Endothelial cell of umbilical vein (primary cell): Measurements from ENCODE around the gene NCKAP5. TPM values are rescaled to one million over a fixed set of nuclear protein-coding genes. Genes with fewer than 3 reads are reported as not detected.

Experiments used
- BruUV-seq: library from RNA; stranded (reverse); fragments of 400-500 nt; replicated peaks from 2 replicates; lab custom pipeline; 2021; lab: Mats Ljungman, UMichigan
- CTCF ChIA-PET: fragments of 300-600, 350-600 bp; sonication (Branson Sonifier 250); formaldehyde crosslinking; loops from one replicate; lab custom pipeline; 2021; ENCODE audit warnings: antibody characterized with exemption, inconsistent platforms; lab: Charles Lee
- POLR2A ChIA-PET: fragments of 300-600, 350-600 bp; sonication (Branson Sonifier 250); formaldehyde crosslinking; loops from one replicate; lab custom pipeline; 2021; ENCODE audit warnings: antibody characterized with exemption, inconsistent platforms; lab: Charles Lee
- DNase-seq: peaks from one replicate; pipeline ENCODE4 v3.0.0-alpha.2; 2011; ENCODE audit warnings: low read depth, low spot score
- FAIRE-seq: peaks from 2 replicates; lab custom pipeline; 2011; peaks lifted over from hg19 to GRCh38; lab: Jason Lieb, UNC
- H2AFZ ChIP-seq: 2 replicates; pipeline ENCODE4 v1.6.0; 2012; ENCODE audit warnings: low read depth, low read length, control low read depth, inconsistent platforms
- H3K27ac ChIP-seq: 2 replicates; pipeline ENCODE4 v1.5.1; 2011; ENCODE audit warnings: low read depth, mild to moderate bottlenecking, control low read depth, low read length, moderate library complexity; ENCODE audit not compliant: insufficient read depth
- H3K27me3 ChIP-seq, 2 experiments: 2 replicates each; pipeline versions ENCODE4 v1.6.0 to v1.6.1; 2011; ENCODE audit warnings: low read length in 2 of 2, mixed read lengths in 1 of 2; ENCODE audit not compliant: control insufficient read depth in 2 of 2, insufficient read depth in 2 of 2
- H3K36me3 ChIP-seq, 2 experiments: 2 replicates in 1 of 2; 3 replicates in 1 of 2; pipeline ENCODE4 v1.5.1; 2011; ENCODE audit warnings: low read length in 2 of 2, mild to moderate bottlenecking in 1 of 2, moderate library complexity in 1 of 2; ENCODE audit not compliant: control insufficient read depth in 2 of 2, insufficient read depth in 2 of 2; ENCODE audit errors: extremely low read depth in 1 of 2
- H3K4me1 ChIP-seq: 3 replicates; pipeline ENCODE4 v1.5.1; 2011; ENCODE audit warnings: mild to moderate bottlenecking, low read length; ENCODE audit not compliant: control insufficient read depth, insufficient read depth; ENCODE audit errors: extremely low read depth
- H3K4me2 ChIP-seq: 2 replicates; pipeline ENCODE4 v1.6.1; 2011; ENCODE audit warnings: low read length, control low read depth, mixed read lengths; ENCODE audit not compliant: insufficient read depth
- H3K4me3 ChIP-seq, 3 experiments: fragments of 200-600 bp in 1 of 3; sonication (generic), shearing (Covaris generic) in 1 of 3; replicated peaks in 1 of 3; 2 replicates each; pipeline ENCODE4 v1.5.1; 2011 to 2016; ENCODE audit warnings: control low read depth in 3 of 3, low read length in 3 of 3, mild to moderate bottlenecking in 2 of 3, inconsistent platforms in 1 of 3, low read depth in 1 of 3, moderate library complexity in 1 of 3; ENCODE audit not compliant: insufficient read depth in 1 of 3
- H3K79me2 ChIP-seq: 2 replicates; pipeline ENCODE4 v1.6.0; 2012; ENCODE audit warnings: low read length, inconsistent platforms; ENCODE audit not compliant: control insufficient read depth, insufficient read depth
- H3K9ac ChIP-seq: replicated peaks from 2 replicates; pipeline ENCODE3; 2011; ENCODE audit warnings: low read length, control low read depth; ENCODE audit not compliant: insufficient read depth; ENCODE audit errors: extremely low read depth
- H3K9me1 ChIP-seq: replicated peaks from 3 replicates; pipeline ENCODE4 v1.6.0; 2011; ENCODE audit warnings: mild to moderate bottlenecking, low read length; ENCODE audit not compliant: control insufficient read depth, insufficient read depth; ENCODE audit errors: extremely low read depth
- H3K9me3 ChIP-seq: replicated peaks from 2 replicates; pipeline ENCODE4 v1.5.1; 2012; ENCODE audit warnings: low read length, inconsistent platforms; ENCODE audit not compliant: control insufficient read depth, insufficient read depth
- H4K20me1 ChIP-seq: replicated peaks from 2 replicates; pipeline ENCODE3; 2011; ENCODE audit warnings: mild to moderate bottlenecking, low read length; ENCODE audit not compliant: control insufficient read depth, insufficient read depth; ENCODE audit errors: extremely low read depth
- EZH2 ChIP-seq: IDR thresholded peaks from 2 replicates; pipeline ENCODE4 v1.6.1; 2012; ENCODE audit warnings: borderline replicate concordance, low read depth, mild to moderate bottlenecking, moderate library complexity, low read length, inconsistent platforms; ENCODE audit not compliant: severe bottlenecking
- FOS ChIP-seq: IDR thresholded peaks from 2 replicates; pipeline ENCODE4 v1.6.1; 2011; ENCODE audit warnings: mild to moderate bottlenecking, low read length, moderate library complexity, borderline replicate concordance; ENCODE audit not compliant: insufficient read depth
- GATA2 ChIP-seq: IDR thresholded peaks from 2 replicates; pipeline ENCODE4 v1.7.0; 2011; ENCODE audit warnings: low read depth, mild to moderate bottlenecking, moderate library complexity, mixed read lengths, low read length; ENCODE audit not compliant: insufficient read length, insufficient read depth
- JUN ChIP-seq: IDR thresholded peaks from 2 replicates; pipeline ENCODE4 v1.6.1; 2011; ENCODE audit warnings: borderline replicate concordance, low read depth; ENCODE audit not compliant: insufficient read length, insufficient read depth
- MYC ChIP-seq: IDR thresholded peaks from one replicate; pipeline ENCODE4 v1.6.1; 2011; ENCODE audit warnings: mild to moderate bottlenecking, low read depth, low read length
- POLR2A ChIP-seq: IDR thresholded peaks from 2 replicates; pipeline ENCODE4 v1.6.1; 2012; ENCODE audit warnings: low read depth, mild to moderate bottlenecking, control low read depth, low read length
- POLR2AphosphoS5 ChIP-seq: IDR thresholded peaks from 2 replicates; pipeline ENCODE4 v1.6.1; 2012; ENCODE audit warnings: low read depth, mild to moderate bottlenecking, control low read depth, low read length, moderate library complexity; ENCODE audit not compliant: insufficient read depth
- dilution Hi-C: fragments of 300-500 bp; cut with MboI; formaldehyde crosslinking; loops from one replicate; pipeline ENCODE4 v1.15.0; 2019; ENCODE audit warnings: low sequenced_read_pairs; ENCODE audit not compliant: extremely low pct_ligation_motif_present
- intact Hi-C: fragments of 100-400 bp; cut with micrococcal nuclease; formaldehyde crosslinking; loops from one replicate; pipeline ENCODE4 v1.10.0; 2022
- polyA plus RNA-seq, 4 experiments: library from polyadenylated mRNA; depleted of rRNA in 3 of 4; stranded (reverse) in 3 of 4; unstranded in 1 of 4; fragments of >200 nt; gene quantifications; 2 replicates each; pipeline versions ENCODE4 v1.2.1 to v1.2.3, GENCODE V29; 2011 to 2012; ENCODE audit warnings: missing spikeins in 1 of 4
- total RNA-seq: library from RNA; stranded (reverse); gene quantifications from 2 replicates; pipeline ENCODE4 v1.2.3, GENCODE V29; 2021
- TF ChIP-seq, protein P1 (sequence below): IDR thresholded peaks from 2 replicates; pipeline ENCODE4 v1.6.1; 2011; ENCODE audit not compliant: insufficient read depth, insufficient read length
- TF ChIP-seq, protein P2 (sequence below), 2 donors: IDR thresholded peaks; 1 replicate in 1 of 2; 2 replicates in 1 of 2; pipeline ENCODE4 v1.5.1; 2011; ENCODE audit warnings: low read length in 2 of 2, mild to moderate bottlenecking in 2 of 2, moderate library complexity in 2 of 2, control low read depth in 1 of 2, inconsistent platforms in 1 of 2, low read depth in 1 of 2; ENCODE audit not compliant: insufficient read depth in 1 of 2; ENCODE audit errors: extremely low read depth in 1 of 2

NCKAP5 gene
- total and polyA plus RNA-seq, 2 donors (not counting 3 experiments of a cell fraction or from before 2014, with no cell fraction given): 0.47 to 3.3 TPM

DNA sequence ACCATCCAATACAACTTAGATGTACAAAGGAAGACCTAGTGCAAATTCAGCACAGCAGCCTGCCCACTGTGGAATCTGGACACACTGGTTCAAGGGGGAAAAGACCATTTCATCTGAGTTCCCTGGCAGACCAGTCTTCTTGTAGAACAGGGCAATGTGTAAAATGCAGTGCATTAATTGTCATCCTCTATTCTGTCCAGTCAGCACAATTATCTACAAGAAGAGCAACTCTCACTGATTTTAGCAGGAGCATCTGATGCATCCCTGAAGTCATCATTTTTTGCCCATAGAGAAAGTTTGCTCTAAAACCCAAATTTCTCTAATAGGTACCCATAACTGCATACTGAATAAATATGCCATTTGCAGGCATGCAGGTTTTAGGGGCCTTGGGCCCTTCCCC lies 816.4 kb downstream of the NCKAP5 start:
- ChIA-PET CTCF (no interaction called here), POLR2A (no interaction called here)
- dilution Hi-C loops: no loop called here
- no peaks in the 10 kb centered on the region for H3K9me3 ChIP-seq
- no peak overlapping the region for H2AFZ ChIP-seq
- intact Hi-C loops: no loop called here
- H3K9ac ChIP-seq: no peak overlapping the region
- FAIRE-seq: no peak
- H3K27me3 ChIP-seq: no peaks in the 10 kb centered on the region
- H3K9me1 ChIP-seq: no peaks in the 10 kb centered on the region
- H3K27ac ChIP-seq: no peak overlapping the region
- H3K79me2 ChIP-seq: no peaks in the 10 kb centered on the region
- DNase-seq: no peak
- no TSS peak for BruUV-seq
- H3K36me3 ChIP-seq: no peaks in the 10 kb centered on the region
- H3K4me3 ChIP-seq: no peak overlapping the region
- H4K20me1 ChIP-seq: no peaks in the 10 kb centered on the region
- TF ChIP-seq, protein P1, sequence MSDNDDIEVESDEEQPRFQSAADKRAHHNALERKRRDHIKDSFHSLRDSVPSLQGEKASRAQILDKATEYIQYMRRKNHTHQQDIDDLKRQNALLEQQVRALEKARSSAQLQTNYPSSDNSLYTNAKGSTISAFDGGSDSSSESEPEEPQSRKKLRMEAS: no peak
- TF ChIP-seq FOS: no peak
- TF ChIP-seq, protein P2, sequence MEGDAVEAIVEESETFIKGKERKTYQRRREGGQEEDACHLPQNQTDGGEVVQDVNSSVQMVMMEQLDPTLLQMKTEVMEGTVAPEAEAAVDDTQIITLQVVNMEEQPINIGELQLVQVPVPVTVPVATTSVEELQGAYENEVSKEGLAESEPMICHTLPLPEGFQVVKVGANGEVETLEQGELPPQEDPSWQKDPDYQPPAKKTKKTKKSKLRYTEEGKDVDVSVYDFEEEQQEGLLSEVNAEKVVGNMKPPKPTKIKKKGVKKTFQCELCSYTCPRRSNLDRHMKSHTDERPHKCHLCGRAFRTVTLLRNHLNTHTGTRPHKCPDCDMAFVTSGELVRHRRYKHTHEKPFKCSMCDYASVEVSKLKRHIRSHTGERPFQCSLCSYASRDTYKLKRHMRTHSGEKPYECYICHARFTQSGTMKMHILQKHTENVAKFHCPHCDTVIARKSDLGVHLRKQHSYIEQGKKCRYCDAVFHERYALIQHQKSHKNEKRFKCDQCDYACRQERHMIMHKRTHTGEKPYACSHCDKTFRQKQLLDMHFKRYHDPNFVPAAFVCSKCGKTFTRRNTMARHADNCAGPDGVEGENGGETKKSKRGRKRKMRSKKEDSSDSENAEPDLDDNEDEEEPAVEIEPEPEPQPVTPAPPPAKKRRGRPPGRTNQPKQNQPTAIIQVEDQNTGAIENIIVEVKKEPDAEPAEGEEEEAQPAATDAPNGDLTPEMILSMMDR (IDR thresholded peaks at IDR 0.05; ENCODE audit: extremely low read depth in 1 of 2, insufficient read depth in 1 of 2, low read depth in 1 of 2, low read length in 2 of 2): no peak
- no peak overlapping the region for H3K4me2 ChIP-seq
- no peaks in the 10 kb centered on the region for H3K4me1 ChIP-seq

DNA sequence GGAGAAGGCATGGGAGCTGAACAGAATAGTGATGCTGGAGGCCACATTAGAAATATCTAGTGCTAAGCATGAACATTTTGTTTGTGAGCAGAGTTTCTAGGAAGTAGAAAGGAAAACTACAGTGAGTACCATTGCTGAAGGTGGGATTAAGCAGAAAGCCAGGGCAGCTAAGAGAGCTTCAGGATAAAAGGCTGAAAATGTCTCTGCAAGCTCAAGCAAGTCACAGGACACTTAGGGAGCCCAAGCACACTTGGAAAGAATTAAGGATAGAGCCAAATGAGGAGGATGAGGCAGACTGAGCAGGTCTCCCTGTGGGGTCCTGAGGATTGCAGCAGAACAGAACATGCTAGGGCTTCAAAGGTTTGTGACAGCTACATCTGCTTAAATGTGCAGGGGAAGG lies 817.7 kb downstream of the NCKAP5 start:
- dilution Hi-C loops (no loop called here), intact Hi-C loops (no loop called here)
- no peaks in the 10 kb centered on the region for H3K9me3 ChIP-seq
- H3K9me1 ChIP-seq: no peaks in the 10 kb centered on the region
- H3K27me3 ChIP-seq: no peaks in the 10 kb centered on the region
- no peak overlapping the region for H3K4me2 ChIP-seq
- no TSS peak for BruUV-seq
- DNase-seq: no peak
- POLR2A ChIA-PET: no interaction called here
- no peak overlapping the region for H3K27ac ChIP-seq
- H3K36me3 ChIP-seq: no peaks in the 10 kb centered on the region
- FAIRE-seq: no peak
- CTCF ChIA-PET: no interaction called here
- no peaks in the 10 kb centered on the region for H3K4me1 ChIP-seq
- H3K9ac ChIP-seq: no peak overlapping the region
- no peak overlapping the region for H3K4me3 ChIP-seq
- no peak for TF ChIP-seq POLR2A
- no peak for TF ChIP-seq POLR2AphosphoS5
- TF ChIP-seq, protein P2 (IDR thresholded peaks at IDR 0.05; ENCODE audit: extremely low read depth in 1 of 2, insufficient read depth in 1 of 2, low read depth in 1 of 2, low read length in 2 of 2): no peak
- no peak for TF ChIP-seq EZH2
- TF ChIP-seq, protein P1: no peak
- no peak for TF ChIP-seq MYC
- no peak for TF ChIP-seq JUN
- TF ChIP-seq FOS: no peak
- no peak for TF ChIP-seq GATA2
- H2AFZ ChIP-seq: no peak overlapping the region
- no peaks in the 10 kb centered on the region for H4K20me1 ChIP-seq
- no peaks in the 10 kb centered on the region for H3K79me2 ChIP-seq
